ENCODE data around the gene TNFRSF14. TPM values are rescaled to one million over a fixed set of nuclear protein-coding genes. Genes with fewer than 3 reads are reported as not detected.
A peak's percentile ranks its signal among the peaks of the same experiment; 100 is the strongest.
"Not testable (repeated sequence)": the region's sequence is repeated elsewhere in the genome, so short reads cannot be mapped to it uniquely, and the experiment has no call there.

Gene TNFRSF14
- total and polyA plus RNA-seq, 2 donors (not counting 1 experiment from before 2014, with no cell fraction given): 239 to 427 TPM

DNA sequence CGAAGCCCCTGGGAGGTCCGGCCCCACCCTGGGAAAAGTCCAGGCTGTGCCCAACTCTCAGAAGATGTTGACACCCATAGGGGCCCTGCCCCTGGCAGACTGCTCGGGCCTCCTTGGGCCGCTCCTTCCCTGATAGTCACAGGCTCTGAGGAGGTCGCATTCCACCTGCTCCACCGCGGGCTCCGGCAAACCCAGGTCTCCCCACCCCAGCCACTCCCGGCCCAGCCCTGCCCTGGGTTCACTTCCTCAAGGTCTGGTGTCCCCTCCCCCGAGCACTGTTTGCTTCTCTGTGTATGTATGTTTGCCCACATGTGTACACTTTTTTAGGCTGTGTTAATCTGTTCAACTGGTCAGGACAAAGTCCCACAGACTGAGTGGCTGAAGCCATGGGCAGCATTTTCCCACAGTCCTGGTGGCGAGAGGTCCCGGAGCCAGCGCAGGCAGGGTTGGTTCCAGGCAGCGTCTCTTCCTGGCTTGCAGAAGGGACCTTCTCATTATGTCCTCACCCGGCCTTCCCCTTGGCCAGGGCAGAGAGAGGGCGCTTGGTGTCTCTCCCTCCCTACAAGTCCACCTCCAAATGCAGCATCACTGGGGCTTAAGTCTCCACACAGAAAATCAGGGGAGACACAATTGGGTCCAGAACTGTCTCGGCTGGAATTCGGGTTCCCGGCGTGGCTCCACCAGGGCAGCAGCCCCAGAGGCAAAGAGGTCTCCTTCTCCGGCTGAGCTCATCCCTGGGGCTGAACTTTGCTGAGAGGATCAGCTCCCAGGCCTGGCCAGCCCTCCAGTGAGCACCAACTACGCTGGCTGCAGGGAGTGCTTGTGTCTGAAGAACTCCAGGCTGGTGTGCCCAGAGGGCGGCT lies 19.9 kb downstream of the TNFRSF14 start:
- WGBS (ENCODE audit: insufficient coverage): 81% methylated on average over 15 of the region's 23 CpGs
- ATAC-seq (ENCODE audit: low read depth) (no peak), DNase-seq (peak; percentile 66)
- H3K27me3 Mint-ChIP-seq: no peaks in the 10 kb centered on the region
- Histone ChIP-seq H3K9me3 (ENCODE audit: control extremely low read depth in 1 of 3, control insufficient read depth in 2 of 3, insufficient read depth in 1 of 3, low read length in 2 of 3) (peaks cover 0 to 15% (median 0%) of the 10 kb centered on the region in 3 donors), H3K36me3 (replicated peaks in 1 of 2; ENCODE audit: control extremely low read depth in 1 of 2, control insufficient read depth in 1 of 2, extremely low read depth in 1 of 2, insufficient read depth in 2 of 2, low read length in 1 of 2) (no peaks in the 10 kb centered on the region), H3K4me2 (replicated peaks; ENCODE audit: low read depth, low read length, poor library complexity, severe bottlenecking) (peak overlapping the region; percentile 70), H3K4me3 (ENCODE audit: control extremely low read depth in 1 of 5, extremely low read depth in 1 of 5, insufficient read depth in 1 of 5, low read depth in 2 of 5, low read length in 4 of 5) (peak overlapping the region in 2 of 5 experiments; percentile 46 to 59), H3K27ac (ENCODE audit: low read length in 2 of 2) (peak overlapping the region; percentile 21 to 100), H3K4me1 (ENCODE audit: control insufficient read depth in 2 of 2, insufficient read depth in 2 of 2, low read length in 2 of 2) (peaks cover 46 to 59% of the 10 kb centered on the region in 2 donors), H3K9ac (ENCODE audit: low read length) (peak overlapping the region; percentile 43), H3K27me3 (replicated peaks in 1 of 4; ENCODE audit: control extremely low read depth in 1 of 4, control insufficient read depth in 3 of 4, insufficient read depth in 4 of 4, low read length in 3 of 4) (no peaks in the 10 kb centered on the region), H3K79me2 (ENCODE audit: control insufficient read depth, insufficient read depth, low read length) (peaks cover 4% of the 10 kb centered on the region), H2AFZ (ENCODE audit: insufficient read depth, low read depth, low read length, poor library complexity, severe bottlenecking) (peak overlapping the region; percentile 9), H4K20me1 (ENCODE audit: control insufficient read depth, insufficient read depth, low read length, poor library complexity, severe bottlenecking) (no peaks in the 10 kb centered on the region)
- CTCF ChIA-PET: interaction anchor here (0.6 to 6.1 kb wide), 4 partner anchors 10 to 70 kb away, joined by 3 to 33 read pairs (median 12); partner anchors contain the start of gene PRXL2B
- peaks cover 61% of the 10 kb centered on the region for H3K4me1 Mint-ChIP-seq
- intact Hi-C loops (cut with micrococcal nuclease): no loop called here
- H3K4me3 Mint-ChIP-seq: peak overlapping the region; percentile 83
- H3K9me3 Mint-ChIP-seq (ENCODE audit: insufficient read depth): peaks cover 9% of the 10 kb centered on the region
- peak overlapping the region; percentile 98 for H3K27ac Mint-ChIP-seq
- no peak for TF ChIP-seq CTCF (IDR thresholded peaks at IDR 0.05)
- TF ChIP-seq EZH2 (IDR thresholded peaks at IDR 0.05; ENCODE audit: borderline replicate concordance, insufficient read depth, low read depth, low read length, poor library complexity, severe bottlenecking): no peak
- POLR2A ChIA-PET: interaction anchor here (0.5 to 3.1 kb wide), 3 partner anchors 10 to 28 kb away, joined by 4 to 38 read pairs (median 33); partner anchors contain the start of genes PRXL2B and TNFRSF14

GRCh38 chr1:2577565-2578075 lies 21.4 kb downstream of the TNFRSF14 start:
- H4K20me1 ChIP-seq (ENCODE audit: control insufficient read depth, insufficient read depth, low read length, poor library complexity, severe bottlenecking); H3K79me2 ChIP-seq (ENCODE audit: control insufficient read depth, insufficient read depth, low read length); H3K27me3 Mint-ChIP-seq; H3K36me3 ChIP-seq (replicated peaks in 1 of 2; ENCODE audit: control extremely low read depth in 1 of 2, control insufficient read depth in 1 of 2, extremely low read depth in 1 of 2, insufficient read depth in 2 of 2, low read length in 1 of 2); H3K27me3 ChIP-seq (replicated peaks in 1 of 4; ENCODE audit: control extremely low read depth in 1 of 4, control insufficient read depth in 3 of 4, insufficient read depth in 4 of 4, low read length in 3 of 4): not testable (repeated sequence)
- Histone ChIP-seq H3K4me2 (replicated peaks; ENCODE audit: low read depth, low read length, poor library complexity, severe bottlenecking) (peak overlapping the region; percentile 73), H3K9ac (ENCODE audit: low read length) (peak overlapping the region; percentile 75), H3K9me3 (ENCODE audit: control extremely low read depth in 1 of 3, control insufficient read depth in 2 of 3, insufficient read depth in 1 of 3, low read length in 2 of 3) (peaks cover 0 to 25% (median 3%) of the 10 kb centered on the region in 3 donors), H2AFZ (ENCODE audit: insufficient read depth, low read depth, low read length, poor library complexity, severe bottlenecking) (peak overlapping the region; percentile 19), H3K4me1 (ENCODE audit: control insufficient read depth in 2 of 2, insufficient read depth in 2 of 2, low read length in 2 of 2) (peaks cover 59 to 75% of the 10 kb centered on the region in 2 donors), H3K4me3 (ENCODE audit: control extremely low read depth in 1 of 5, extremely low read depth in 1 of 5, insufficient read depth in 1 of 5, low read depth in 2 of 5, low read length in 4 of 5) (peak overlapping the region in 4 of 5 experiments; percentile 47 to 70 (median 54)), H3K27ac (ENCODE audit: low read length in 2 of 2) (peak overlapping the region; percentile 94 to 100)
- DNase-seq (peak; percentile 87), ATAC-seq (ENCODE audit: low read depth) (peak; percentile 40)
- Mint-ChIP-seq H3K27ac (peak overlapping the region; percentile 98), H3K9me3 (ENCODE audit: insufficient read depth) (peaks cover 12% of the 10 kb centered on the region), H3K4me1 (peaks cover 72% of the 10 kb centered on the region), H3K4me3 (peak overlapping the region; percentile 83)
- ChIA-PET CTCF (interaction anchor here (0.7 to 6.1 kb wide), 6 partner anchors 8 to 32 kb away, joined by 3 to 33 read pairs (median 12); partner anchors contain the start of genes PRXL2B and TNFRSF14), POLR2A (interaction anchor here (0.8 to 3.7 kb wide), 7 partner anchors 8 to 277 kb away, joined by 3 to 38 read pairs (median 13); partner anchors contain the start of genes PANK4, PRXL2B and TNFRSF14)
- intact Hi-C loops (cut with micrococcal nuclease): loop anchor here (1.0 kb wide), 3 partner anchors 9 to 186 kb away; partner anchors contain the start of genes MORN1, PRXL2B and RER1
- 26% methylated on average over 12 of the region's 23 CpGs for WGBS (ENCODE audit: insufficient coverage)

Measured in B cell (primary cell).